CD4-positive, alpha-beta T cell treated with Interleukin-15 for 4 hours (primary cell): ENCODE data around the gene FABP1.

Experiments
- DNase-seq: peaks from one replicate; pipeline ENCODE4 v3.0.0-alpha.2; 2020; ENCODE audit warnings: low spot score

The FABP1 gene

GRCh38 chr2:88081924-88082608 lies 45.8 kb downstream of the FABP1 start:
- DNase-seq = no peak

DNA sequence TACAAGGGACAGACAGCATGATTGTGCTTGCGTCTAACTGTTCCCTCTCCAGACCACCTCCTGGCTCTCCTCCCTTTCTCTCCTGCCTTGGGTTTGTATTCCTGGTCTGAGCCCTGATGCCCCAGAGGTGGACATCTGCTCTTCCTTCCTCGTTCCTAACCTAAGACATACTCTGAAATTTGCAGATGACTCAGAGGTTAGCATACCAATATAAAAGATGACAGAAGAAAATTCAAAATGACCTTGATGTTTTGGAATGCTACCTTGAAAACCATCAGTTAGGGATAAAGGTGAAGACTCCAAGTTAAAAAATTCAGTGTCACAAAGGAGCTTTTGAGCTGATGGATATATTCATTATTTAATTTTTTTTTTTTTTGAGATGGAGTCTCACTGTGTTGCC lies 47.3 kb downstream of the FABP1 start:
- DNase-seq = no peak

DNA sequence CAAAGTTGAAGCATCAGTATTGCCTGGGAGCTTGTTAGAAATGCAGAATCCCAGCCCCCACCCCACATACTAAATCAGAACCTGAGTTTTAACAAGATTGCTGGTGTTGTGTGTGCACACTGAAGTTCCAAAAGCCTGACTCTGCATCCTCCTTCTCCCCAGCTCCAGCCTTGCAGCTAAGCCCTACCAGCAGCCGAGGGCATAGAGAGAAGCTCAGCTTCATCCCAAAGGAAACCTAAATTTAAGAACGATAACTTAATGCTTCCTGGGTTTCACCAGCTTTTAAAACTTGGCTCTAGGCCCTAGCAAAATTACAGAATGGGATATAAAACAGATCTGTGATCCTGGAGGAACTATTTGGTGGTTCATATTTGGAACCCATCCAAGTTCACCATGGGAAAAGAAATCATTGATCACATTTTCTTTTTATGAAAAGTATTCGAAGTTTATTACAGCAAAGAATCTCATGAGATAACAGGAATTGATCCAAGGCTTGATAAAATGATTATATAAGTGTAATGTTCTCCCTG lies 49.2 kb downstream of the FABP1 start:
- DNase-seq = no peak

GRCh38 chr2:88077080-88077479 lies 50.8 kb downstream of the FABP1 start:
- no peak for DNase-seq

- DNase-seq = no peak
Observed at GRCh38 chr2:88074854-88075292, 53.0 kb downstream of the FABP1 start.

DNA sequence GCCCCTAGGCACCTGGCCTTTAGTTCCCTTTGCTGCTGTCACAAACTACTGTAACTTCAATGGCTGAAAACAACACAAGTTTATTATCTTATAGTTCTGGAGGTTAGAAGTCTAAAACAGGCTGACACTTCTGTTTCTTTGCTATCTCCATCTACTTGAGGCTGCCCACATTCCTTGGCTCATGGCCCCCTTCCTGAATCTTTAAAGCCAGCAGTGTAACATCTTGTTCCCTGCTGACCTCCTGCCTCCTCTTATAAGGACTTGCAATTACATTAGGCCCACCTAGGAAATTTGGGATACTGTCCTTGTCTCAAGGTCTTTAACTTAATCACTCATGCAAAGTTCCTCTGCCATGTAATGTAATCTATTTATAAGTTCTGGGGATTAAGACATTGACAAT lies 53.7 kb downstream of the FABP1 start:
- DNase-seq = no peak
